H9 (cell line): ENCODE measurements around the gene ARID1B. TPM values are rescaled to one million over a fixed set of nuclear protein-coding genes. Genes with fewer than 3 reads are reported as not detected.

Experiments
- DNase-seq: peaks from one replicate; pipeline ENCODE4 v3.0.0-alpha.2; 2017
- H2AFZ ChIP-seq: one replicate; pipeline ENCODE4 v1.6.1; 2013; ENCODE audit warnings: mild to moderate bottlenecking, low read length, control low read depth, moderate library complexity
- H2AK5ac ChIP-seq: 2 replicates; pipeline ENCODE4 v1.6.1; 2013; ENCODE audit warnings: low read length, control low read depth, mixed read lengths; ENCODE audit not compliant: insufficient read length
- H2BK120ac ChIP-seq: one replicate; pipeline ENCODE4 v1.6.1; 2013; ENCODE audit warnings: low read depth, mild to moderate bottlenecking, low read length, control low read depth, inconsistent platforms; ENCODE audit not compliant: poor library complexity, severe bottlenecking
- H2BK12ac ChIP-seq: 2 replicates; pipeline ENCODE4 v1.6.1; 2013; ENCODE audit warnings: low read length, control low read depth, mixed read lengths, low read depth; ENCODE audit not compliant: insufficient read length
- H2BK15ac ChIP-seq: 2 replicates; pipeline ENCODE4 v1.6.1; 2013; ENCODE audit warnings: low read depth, low read length, control low read depth
- H2BK20ac ChIP-seq: one replicate; pipeline ENCODE4 v1.6.1; 2013; ENCODE audit warnings: low read depth, mild to moderate bottlenecking, low read length, control low read depth, inconsistent platforms; ENCODE audit not compliant: poor library complexity, severe bottlenecking
- H2BK5ac ChIP-seq: 2 replicates; pipeline ENCODE4 v1.6.1; 2013; ENCODE audit warnings: low read length, control low read depth, mixed read lengths; ENCODE audit not compliant: insufficient read length
- H3K14ac ChIP-seq: 2 replicates; pipeline ENCODE4 v1.6.1; 2013; ENCODE audit warnings: low read length, control low read depth; ENCODE audit not compliant: insufficient read depth
- H3K18ac ChIP-seq: 2 replicates; pipeline ENCODE4 v1.6.1; 2013; ENCODE audit warnings: low read depth, mild to moderate bottlenecking, mixed read lengths, low read length, control low read depth; ENCODE audit not compliant: insufficient read length
- H3K23ac ChIP-seq: 2 replicates; pipeline ENCODE4 v1.6.1; 2013; ENCODE audit warnings: low read length, control low read depth, mixed read lengths, low read depth; ENCODE audit not compliant: insufficient read length
- H3K23me2 ChIP-seq: 2 replicates; pipeline ENCODE4 v1.6.1; 2013; ENCODE audit warnings: low read depth, mild to moderate bottlenecking, mixed read lengths, low read length, control low read depth; ENCODE audit not compliant: insufficient read length, poor library complexity, severe bottlenecking
- H3K27ac ChIP-seq: 2 replicates; pipeline ENCODE4 v1.5.1; 2013; ENCODE audit warnings: low read length, control low read depth, mixed read lengths, low read depth; ENCODE audit not compliant: insufficient read length
- H3K27me3 ChIP-seq: 2 replicates; pipeline ENCODE4 v1.6.1; 2013; ENCODE audit warnings: low read length, control low read depth, inconsistent platforms; ENCODE audit not compliant: insufficient read depth
- H3K4ac ChIP-seq: 2 replicates; pipeline ENCODE4 v1.6.1; 2013; ENCODE audit warnings: low read depth, mild to moderate bottlenecking, control low read depth, inconsistent platforms, low read length, moderate library complexity
- H3K4me1 ChIP-seq: 2 replicates; pipeline ENCODE4 v1.6.1; 2013; ENCODE audit warnings: low read length, control low read depth, inconsistent platforms; ENCODE audit not compliant: insufficient read depth
- H3K4me2 ChIP-seq: 2 replicates; pipeline ENCODE4 v1.6.1; 2013; ENCODE audit warnings: low read length, control low read depth, mixed read lengths; ENCODE audit not compliant: insufficient read length, insufficient read depth
- H3K56ac ChIP-seq: 2 replicates; pipeline ENCODE4 v1.6.1; 2013; ENCODE audit warnings: low read depth, mild to moderate bottlenecking, mixed read lengths, low read length, control low read depth; ENCODE audit not compliant: insufficient read length
- H3K79me1 ChIP-seq: 2 replicates; pipeline ENCODE4 v1.6.1; 2013; ENCODE audit warnings: low read depth, mild to moderate bottlenecking, moderate library complexity, low read length, control low read depth, inconsistent platforms; ENCODE audit not compliant: insufficient read depth, poor library complexity, severe bottlenecking
- H3K79me2 ChIP-seq: 2 replicates; pipeline ENCODE4 v1.6.1; 2013; ENCODE audit warnings: low read length, control low read depth, inconsistent platforms; ENCODE audit not compliant: insufficient read depth
- H3K9ac ChIP-seq: 2 replicates; pipeline ENCODE4 v1.6.1; 2013; ENCODE audit warnings: low read length, control low read depth, mixed read lengths; ENCODE audit not compliant: insufficient read length; ENCODE audit errors: extremely low read depth
- H3K9me3 ChIP-seq: one replicate; pipeline ENCODE4 v1.6.1; 2013; ENCODE audit warnings: low read depth, low read length, inconsistent platforms; ENCODE audit not compliant: control insufficient read depth
- H3T11ph ChIP-seq: one replicate; pipeline ENCODE4 v1.6.1; 2013; ENCODE audit warnings: mild to moderate bottlenecking, low read length, control low read depth, inconsistent platforms
- H4K20me1 ChIP-seq: one replicate; pipeline ENCODE4 v1.6.1; 2013; ENCODE audit not compliant: control insufficient read depth, insufficient read length, insufficient read depth
- H4K5ac ChIP-seq: 2 replicates; pipeline ENCODE4 v1.6.1; 2013; ENCODE audit warnings: low read depth, mild to moderate bottlenecking, mixed read lengths, low read length, control low read depth; ENCODE audit not compliant: insufficient read length
- H4K8ac ChIP-seq: replicated peaks from 2 replicates; pipeline ENCODE4 v1.6.1; 2013; ENCODE audit warnings: low read length, control low read depth, mixed read lengths, low read depth; ENCODE audit not compliant: insufficient read length
- H4K91ac ChIP-seq: 2 replicates; pipeline ENCODE4 v1.6.1; 2013; ENCODE audit warnings: low read depth, mild to moderate bottlenecking, moderate library complexity, mixed read lengths, low read length, control low read depth; ENCODE audit not compliant: insufficient read length
- H3K27ac Mint-ChIP-seq, 3 experiments: 2 replicates in 2 of 3; 3 replicates in 1 of 3; pipeline ENCODE4 v1.8.0; 2020 to 2021; ENCODE audit warnings: mixed read lengths in 3 of 3, mild to moderate bottlenecking in 1 of 3, moderate library complexity in 1 of 3
- H3K27me3 Mint-ChIP-seq: 2 replicates; pipeline ENCODE4 v1.8.0; 2021; ENCODE audit warnings: low read depth, mild to moderate bottlenecking, moderate library complexity, mixed read lengths
- H3K36me3 Mint-ChIP-seq, 3 experiments: 2 replicates in 2 of 3; 3 replicates in 1 of 3; pipeline ENCODE4 v1.8.0; 2020 to 2021; ENCODE audit warnings: low read depth in 3 of 3, mixed read lengths in 3 of 3; ENCODE audit not compliant: insufficient read depth in 1 of 3
- H3K4me1 Mint-ChIP-seq, 2 experiments: 2 replicates each; pipeline ENCODE4 v1.8.0; 2020; ENCODE audit warnings: mixed read lengths in 2 of 2
- H3K4me3 Mint-ChIP-seq, 2 experiments: 2 replicates in 1 of 2; 3 replicates in 1 of 2; pipeline ENCODE4 v1.8.0; 2020 to 2021; ENCODE audit warnings: mild to moderate bottlenecking in 2 of 2, mixed read lengths in 2 of 2, moderate library complexity in 1 of 2
- H3K9me3 Mint-ChIP-seq, 2 experiments: 2 replicates in 1 of 2; 3 replicates in 1 of 2; pipeline ENCODE4 v1.8.0; 2020; ENCODE audit warnings: mild to moderate bottlenecking in 2 of 2, mixed read lengths in 2 of 2, moderate library complexity in 1 of 2
- WGBS: extraction: QIAGEN DNeasy Blood & Tissue Kit; methylation state at CpG from one replicate; pipeline ENCODE4 v1.1.7; 2013; ENCODE audit warnings: missing lambda C conversion rate, low lambda C conversion rate, mixed read lengths; ENCODE audit not compliant: insufficient read length; ENCODE audit errors: extremely low coverage; 5-methylcytosine and 5-hydroxymethylcytosine counted together
- total RNA-seq: library from RNA; stranded (reverse); gene quantifications from 2 replicates; pipeline ENCODE4 v1.2.1, GENCODE V29; 2021
- TF ChIP-seq, protein P1 (sequence below): fragments of 200-600 bp; sonication (generic); conservative IDR thresholded peaks from 3 replicates; pipeline ENCODE4 v1.8.0; 2021; ENCODE audit warnings: antibody characterized with exemption, mild to moderate bottlenecking

The ARID1B gene
- total RNA-seq, 1 experiment from 2014 or later, result 88.2 TPM

DNA sequence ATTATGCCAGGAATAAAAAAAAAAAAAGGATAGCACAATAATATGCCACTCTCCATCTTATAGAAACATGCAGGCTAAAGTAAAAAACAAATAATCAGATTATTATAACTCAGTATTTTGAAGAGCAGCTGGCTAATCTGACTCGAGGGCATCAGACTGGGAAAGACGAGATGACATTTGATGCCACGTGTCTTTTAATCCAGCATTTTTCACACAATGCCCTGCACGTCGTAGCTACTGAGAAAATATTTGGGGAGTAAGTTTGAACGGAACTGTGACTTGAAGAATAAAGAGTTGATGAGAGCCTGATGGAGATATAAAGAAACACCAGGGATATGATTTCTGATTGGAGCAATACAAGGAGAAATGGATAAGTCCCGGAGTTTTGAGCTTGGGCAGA is 237.7 kb downstream of the ARID1B start:
- DNase-seq, result no peak
- H3K36me3 Mint-ChIP-seq, result peaks cover 0 to 5% (median 0%) of the 10 kb centered on the region in 3 experiments; a peak in 1 of 7 replicates
- H3K4me1 ChIP-seq, result peaks cover 3% of the 10 kb centered on the region; the same call in 1 of the 2 replicates
- peaks cover 7% of the 10 kb centered on the region; the same call in 1 of the 2 replicates for H3K79me2 ChIP-seq
- H2BK12ac ChIP-seq, result no peak overlapping the region
- H3K27ac Mint-ChIP-seq, result no peak overlapping the region
- no peak overlapping the region for H3K4me3 Mint-ChIP-seq
- no peak overlapping the region for H3K9ac ChIP-seq
- no peak overlapping the region for H2BK20ac ChIP-seq
- no peak overlapping the region for H3K56ac ChIP-seq
- no peaks in the 10 kb centered on the region for H3K79me1 ChIP-seq
- no peaks in the 10 kb centered on the region for H3K27me3 ChIP-seq
- no peak overlapping the region for H3K18ac ChIP-seq
- no peak overlapping the region for H3K14ac ChIP-seq
- H3K27ac ChIP-seq, result no peak overlapping the region
- no peak overlapping the region for H3T11ph ChIP-seq
- no peak overlapping the region for H2AFZ ChIP-seq
- no peaks in the 10 kb centered on the region for H3K27me3 Mint-ChIP-seq
- WGBS, result no CpG with 5 or more reads among the region's 7 CpGs
- no peak overlapping the region for H4K8ac ChIP-seq
- no peak overlapping the region for H2BK120ac ChIP-seq
- H4K91ac ChIP-seq, result no peak overlapping the region
- H2AK5ac ChIP-seq, result no peak overlapping the region
- no peak overlapping the region for H2BK15ac ChIP-seq
- no peak overlapping the region for H4K5ac ChIP-seq
- no peak overlapping the region for H3K4ac ChIP-seq
- peaks cover 0 to 5% of the 10 kb centered on the region in 2 experiments; a peak in 2 of 5 replicates for H3K9me3 Mint-ChIP-seq
- H2BK5ac ChIP-seq, result no peak overlapping the region
- no peaks in the 10 kb centered on the region for H4K20me1 ChIP-seq
- no peaks in the 10 kb centered on the region for H3K9me3 ChIP-seq
- H3K4me1 Mint-ChIP-seq, result peaks cover 41 to 45% of the 10 kb centered on the region in 2 experiments
- no peak overlapping the region for H3K4me2 ChIP-seq
- H3K23me2 ChIP-seq, result no peaks in the 10 kb centered on the region
- TF ChIP-seq, protein P1, sequence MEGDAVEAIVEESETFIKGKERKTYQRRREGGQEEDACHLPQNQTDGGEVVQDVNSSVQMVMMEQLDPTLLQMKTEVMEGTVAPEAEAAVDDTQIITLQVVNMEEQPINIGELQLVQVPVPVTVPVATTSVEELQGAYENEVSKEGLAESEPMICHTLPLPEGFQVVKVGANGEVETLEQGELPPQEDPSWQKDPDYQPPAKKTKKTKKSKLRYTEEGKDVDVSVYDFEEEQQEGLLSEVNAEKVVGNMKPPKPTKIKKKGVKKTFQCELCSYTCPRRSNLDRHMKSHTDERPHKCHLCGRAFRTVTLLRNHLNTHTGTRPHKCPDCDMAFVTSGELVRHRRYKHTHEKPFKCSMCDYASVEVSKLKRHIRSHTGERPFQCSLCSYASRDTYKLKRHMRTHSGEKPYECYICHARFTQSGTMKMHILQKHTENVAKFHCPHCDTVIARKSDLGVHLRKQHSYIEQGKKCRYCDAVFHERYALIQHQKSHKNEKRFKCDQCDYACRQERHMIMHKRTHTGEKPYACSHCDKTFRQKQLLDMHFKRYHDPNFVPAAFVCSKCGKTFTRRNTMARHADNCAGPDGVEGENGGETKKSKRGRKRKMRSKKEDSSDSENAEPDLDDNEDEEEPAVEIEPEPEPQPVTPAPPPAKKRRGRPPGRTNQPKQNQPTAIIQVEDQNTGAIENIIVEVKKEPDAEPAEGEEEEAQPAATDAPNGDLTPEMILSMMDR, result no peak
- H3K23ac ChIP-seq, result no peak overlapping the region
